ENCODE measurements around the gene EFHD1.
A peak's percentile ranks its signal among the peaks of the same experiment; 100 is the strongest.
"Not testable (repeated sequence)": the region's sequence is repeated elsewhere in the genome, so short reads cannot be mapped to it uniquely, and the experiment has no call there.

Gene EFHD1

GRCh38 chr2:232696609-232697058 lies 63.2 kb downstream of the EFHD1 start:
- DNase-seq, result no peak

- DNase-seq, result peak; percentile 95
Measured at GRCh38 chr2:232697059-232697806, 63.8 kb downstream of the EFHD1 start, which contains the start of gene GIGYF2. Gene GIGYF2, plus strand, starts transcription at chr2:232697331. Its CDS starts 37,867 bp downstream, at chr2:232735198.

- no peak for DNase-seq
Measured at GRCh38 chr2:232697807-232698110, 64.4 kb downstream of the EFHD1 start.

- no peak for DNase-seq
Measured at GRCh38 chr2:232698556-232699091, 65.2 kb downstream of the EFHD1 start.

- no peak for DNase-seq
Measured at GRCh38 chr2:232699110-232699509, 65.7 kb downstream of the EFHD1 start.

- DNase-seq, result no peak
Measured at GRCh38 chr2:232700154-232700553, 66.8 kb downstream of the EFHD1 start.

- DNase-seq, result no peak
Measured at GRCh38 chr2:232707076-232707475, 73.7 kb downstream of the EFHD1 start.

- no peak for DNase-seq
Measured at GRCh38 chr2:232713505-232713904, 80.1 kb downstream of the EFHD1 start.

GRCh38 chr2:232714969-232715368 lies 81.6 kb downstream of the EFHD1 start:
- DNase-seq, result no peak

- DNase-seq, result not testable (repeated sequence)
Measured at GRCh38 chr2:232720056-232720455, 86.7 kb downstream of the EFHD1 start.

- DNase-seq, result no peak
Measured at GRCh38 chr2:232721261-232721660, 87.9 kb downstream of the EFHD1 start.

- no peak for DNase-seq
Measured at GRCh38 chr2:232721882-232722281, 88.5 kb downstream of the EFHD1 start.

GRCh38 chr2:232723027-232723426 lies 89.6 kb downstream of the EFHD1 start:
- DNase-seq, result no peak

GRCh38 chr2:232728785-232729184 lies 95.4 kb downstream of the EFHD1 start:
- no peak for DNase-seq

- DNase-seq, result peak; percentile 2
Measured at GRCh38 chr2:232731470-232731869, 98.1 kb downstream of the EFHD1 start.

Measured in fibroblast of skin of scalp (primary cell).